Measurements from ENCODE around the gene SV2C.

The SV2C gene

GRCh38 chr5:76326577-76327302 is 243.6 kb downstream of the SV2C start:
- H3K4me3 ChIP-seq (ENCODE audit: low read depth, low read length), result no peak overlapping the region
- WGBS (ENCODE audit: extremely low coverage, insufficient coverage, insufficient read length), result no CpG with 5 or more reads among the region's 10 CpGs
- H3K14ac ChIP-seq (ENCODE audit: low read length), result peak overlapping the region; percentile 50
- no peak overlapping the region for H3K23ac ChIP-seq (ENCODE audit: low read length)
- H3K27me3 ChIP-seq (ENCODE audit: insufficient read depth, low read length), result no peaks in the 10 kb centered on the region
- no peak overlapping the region for H2BK120ac ChIP-seq (ENCODE audit: insufficient read depth, low read length, poor library complexity)
- no peaks in the 10 kb centered on the region for H3K9me3 ChIP-seq (ENCODE audit: insufficient read depth, low read depth, low read length)
- no peak overlapping the region for H3K18ac ChIP-seq (ENCODE audit: low read length)
- H3K27ac ChIP-seq (ENCODE audit: low read depth, low read length), result no peak overlapping the region
- H3K79me2 ChIP-seq (ENCODE audit: control insufficient read depth, insufficient read depth, low read length, poor library complexity), result peaks cover 2% of the 10 kb centered on the region
- H2BK5ac ChIP-seq (ENCODE audit: low read depth, low read length, poor library complexity), result peak overlapping the region; percentile 28
- H4K91ac ChIP-seq (ENCODE audit: low read depth, low read length), result no peak overlapping the region
- H3K36me3 ChIP-seq (ENCODE audit: control insufficient read depth in 1 of 2, insufficient read depth in 2 of 2, low read length in 2 of 2), result no peaks in the 10 kb centered on the region
- H3K79me1 ChIP-seq (ENCODE audit: low read length), result no peaks in the 10 kb centered on the region
- no peak overlapping the region for H3K9ac ChIP-seq (ENCODE audit: low read length)
- H3K4me1 ChIP-seq (ENCODE audit: control insufficient read depth in 1 of 2, insufficient read depth in 2 of 2, low read length in 2 of 2), result peaks cover 6 to 9% of the 10 kb centered on the region in 2 experiments
- H4K12ac ChIP-seq (ENCODE audit: low read depth, low read length), result peak overlapping the region; percentile 50
- H2AFZ ChIP-seq (ENCODE audit: insufficient read depth, low read length, poor library complexity), result no peak overlapping the region
- H3K4ac ChIP-seq (ENCODE audit: low read depth, low read length), result no peak overlapping the region
- H3K4me2 ChIP-seq (ENCODE audit: low read length), result peak overlapping the region; percentile 8
- DNase-seq, result no peak
- H2AK5ac ChIP-seq (ENCODE audit: low read length), result no peak overlapping the region
- H4K8ac ChIP-seq (ENCODE audit: low read depth, low read length), result peak overlapping the region; percentile 56
- H2BK12ac ChIP-seq (ENCODE audit: low read length), result peak overlapping the region; percentile 27

DNA sequence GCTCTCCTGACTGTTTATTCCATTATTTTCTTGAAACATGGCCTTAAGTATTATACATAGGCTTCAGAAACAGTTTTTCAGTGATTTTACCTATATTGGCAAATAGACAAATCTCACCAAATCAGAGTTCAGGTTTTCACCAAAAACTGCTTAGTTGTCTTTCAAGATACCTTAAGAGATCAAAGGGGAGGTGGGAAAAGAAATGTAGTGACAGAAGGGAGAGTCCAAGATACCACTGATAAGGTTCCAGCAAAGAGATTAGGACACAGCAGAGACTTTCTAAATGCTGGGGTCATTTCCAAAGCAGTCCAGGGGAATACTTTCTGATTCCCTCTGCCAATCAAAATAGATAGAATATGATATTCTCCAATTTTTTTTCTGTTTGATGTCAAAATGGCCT is 246.2 kb downstream of the SV2C start:
- Histone ChIP-seq H3K27me3 (ENCODE audit: insufficient read depth, low read length) (no peaks in the 10 kb centered on the region), H3K79me1 (ENCODE audit: low read length) (no peaks in the 10 kb centered on the region), H2BK12ac (ENCODE audit: low read length) (no peak overlapping the region), H3K9me3 (ENCODE audit: insufficient read depth, low read depth, low read length) (no peaks in the 10 kb centered on the region), H3K79me2 (ENCODE audit: control insufficient read depth, insufficient read depth, low read length, poor library complexity) (peaks cover 2% of the 10 kb centered on the region), H3K4ac (ENCODE audit: low read depth, low read length) (no peak overlapping the region), H4K8ac (ENCODE audit: low read depth, low read length) (no peak overlapping the region), H3K27ac (ENCODE audit: low read depth, low read length) (no peak overlapping the region), H3K4me2 (ENCODE audit: low read length) (no peak overlapping the region), H3K9ac (ENCODE audit: low read length) (no peak overlapping the region), H3K4me1 (ENCODE audit: control insufficient read depth in 1 of 2, insufficient read depth in 2 of 2, low read length in 2 of 2) (peaks cover 6 to 9% of the 10 kb centered on the region in 2 experiments), H4K91ac (ENCODE audit: low read depth, low read length) (no peak overlapping the region), H3K18ac (ENCODE audit: low read length) (no peak overlapping the region), H2AK5ac (ENCODE audit: low read length) (no peak overlapping the region), H3K23ac (ENCODE audit: low read length) (no peak overlapping the region), H2BK5ac (ENCODE audit: low read depth, low read length, poor library complexity) (no peak overlapping the region), H3K4me3 (ENCODE audit: low read depth, low read length) (no peak overlapping the region), H3K36me3 (ENCODE audit: control insufficient read depth in 1 of 2, insufficient read depth in 2 of 2, low read length in 2 of 2) (no peaks in the 10 kb centered on the region), H3K14ac (ENCODE audit: low read length) (no peak overlapping the region), H2AFZ (ENCODE audit: insufficient read depth, low read length, poor library complexity) (no peak overlapping the region), H4K12ac (ENCODE audit: low read depth, low read length) (no peak overlapping the region), H2BK120ac (ENCODE audit: insufficient read depth, low read length, poor library complexity) (no peak overlapping the region)
- DNase-seq, result no peak

DNA sequence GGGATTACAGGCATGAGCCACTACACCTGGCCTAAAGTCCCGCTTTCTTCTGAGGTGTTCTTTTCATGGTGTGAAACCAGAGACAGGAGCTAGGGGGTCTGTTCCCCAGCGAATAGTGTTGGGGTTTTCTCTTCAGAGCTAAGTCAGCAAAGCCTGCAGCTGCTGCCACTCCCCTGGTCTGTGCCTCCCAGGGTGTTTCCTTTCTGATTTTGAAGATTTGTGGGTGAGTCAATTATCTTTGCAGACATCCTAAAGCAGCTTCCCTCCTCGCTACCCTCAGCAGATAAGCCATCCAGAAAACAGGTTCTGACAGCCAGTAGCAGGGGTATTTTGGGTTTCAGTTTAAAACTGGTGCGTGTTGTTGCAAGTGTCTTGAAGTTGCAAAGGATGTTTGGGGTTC is 247.9 kb downstream of the SV2C start:
- Histone ChIP-seq H2AK5ac (ENCODE audit: low read length) (no peak overlapping the region), H4K91ac (ENCODE audit: low read depth, low read length) (no peak overlapping the region), H4K8ac (ENCODE audit: low read depth, low read length) (no peak overlapping the region), H3K4me3 (ENCODE audit: low read depth, low read length) (no peak overlapping the region), H3K36me3 (ENCODE audit: control insufficient read depth in 1 of 2, insufficient read depth in 2 of 2, low read length in 2 of 2) (no peaks in the 10 kb centered on the region), H3K79me1 (ENCODE audit: low read length) (no peaks in the 10 kb centered on the region), H3K4me1 (ENCODE audit: control insufficient read depth in 1 of 2, insufficient read depth in 2 of 2, low read length in 2 of 2) (peaks cover 6 to 8% of the 10 kb centered on the region in 2 experiments), H3K23ac (ENCODE audit: low read length) (no peak overlapping the region), H2BK5ac (ENCODE audit: low read depth, low read length, poor library complexity) (no peak overlapping the region), H2BK120ac (ENCODE audit: insufficient read depth, low read length, poor library complexity) (no peak overlapping the region), H3K9ac (ENCODE audit: low read length) (no peak overlapping the region), H3K27ac (ENCODE audit: low read depth, low read length) (no peak overlapping the region), H4K12ac (ENCODE audit: low read depth, low read length) (no peak overlapping the region), H3K4me2 (ENCODE audit: low read length) (no peak overlapping the region), H2BK12ac (ENCODE audit: low read length) (no peak overlapping the region), H2AFZ (ENCODE audit: insufficient read depth, low read length, poor library complexity) (no peak overlapping the region), H3K9me3 (ENCODE audit: insufficient read depth, low read depth, low read length) (no peaks in the 10 kb centered on the region), H3K14ac (ENCODE audit: low read length) (no peak overlapping the region), H3K27me3 (ENCODE audit: insufficient read depth, low read length) (no peaks in the 10 kb centered on the region), H3K4ac (ENCODE audit: low read depth, low read length) (no peak overlapping the region), H3K18ac (ENCODE audit: low read length) (no peak overlapping the region), H3K79me2 (ENCODE audit: control insufficient read depth, insufficient read depth, low read length, poor library complexity) (peaks cover 2% of the 10 kb centered on the region)
- WGBS (ENCODE audit: extremely low coverage, insufficient coverage, insufficient read length), result no CpG with 5 or more reads among the region's 4 CpGs
- DNase-seq, result no peak

- no peak overlapping the region for H3K4me3 ChIP-seq (ENCODE audit: low read depth, low read length)
- H2BK12ac ChIP-seq (ENCODE audit: low read length), result no peak overlapping the region
- H3K9me3 ChIP-seq (ENCODE audit: insufficient read depth, low read depth, low read length), result no peaks in the 10 kb centered on the region
- H3K27me3 ChIP-seq (ENCODE audit: insufficient read depth, low read length), result no peaks in the 10 kb centered on the region
- no peak overlapping the region for H2BK120ac ChIP-seq (ENCODE audit: insufficient read depth, low read length, poor library complexity)
- H4K8ac ChIP-seq (ENCODE audit: low read depth, low read length), result no peak overlapping the region
- no peak overlapping the region for H3K4me2 ChIP-seq (ENCODE audit: low read length)
- H3K4ac ChIP-seq (ENCODE audit: low read depth, low read length), result no peak overlapping the region
- H4K91ac ChIP-seq (ENCODE audit: low read depth, low read length), result no peak overlapping the region
- H3K14ac ChIP-seq (ENCODE audit: low read length), result no peak overlapping the region
- no peaks in the 10 kb centered on the region for H3K79me1 ChIP-seq (ENCODE audit: low read length)
- H3K27ac ChIP-seq (ENCODE audit: low read depth, low read length), result no peak overlapping the region
- no peaks in the 10 kb centered on the region for H3K36me3 ChIP-seq (ENCODE audit: control insufficient read depth in 1 of 2, insufficient read depth in 2 of 2, low read length in 2 of 2)
- no peak overlapping the region for H3K23ac ChIP-seq (ENCODE audit: low read length)
- H3K18ac ChIP-seq (ENCODE audit: low read length), result no peak overlapping the region
- H3K79me2 ChIP-seq (ENCODE audit: control insufficient read depth, insufficient read depth, low read length, poor library complexity), result no peaks in the 10 kb centered on the region
- peaks cover 0 to under 1% of the 10 kb centered on the region in 2 experiments for H3K4me1 ChIP-seq (ENCODE audit: control insufficient read depth in 1 of 2, insufficient read depth in 2 of 2, low read length in 2 of 2)
- H2AFZ ChIP-seq (ENCODE audit: insufficient read depth, low read length, poor library complexity), result no peak overlapping the region
- DNase-seq, result no peak
- H2AK5ac ChIP-seq (ENCODE audit: low read length), result no peak overlapping the region
- H4K12ac ChIP-seq (ENCODE audit: low read depth, low read length), result no peak overlapping the region
- no peak overlapping the region for H3K9ac ChIP-seq (ENCODE audit: low read length)
- no peak overlapping the region for H2BK5ac ChIP-seq (ENCODE audit: low read depth, low read length, poor library complexity)
- no CpG with 5 or more reads among the region's 4 CpGs for WGBS (ENCODE audit: extremely low coverage, insufficient coverage, insufficient read length)
These were observed 248.9 kb downstream of the SV2C start for GRCh38 chr5:76332102-76332501.
